T-helper 1 cell treated with Interleukin-12 subunit alpha and Interleukin-12 subunit beta and Interleukin-4 antibody, amounts not matched to agents 30 μg/mL and 1 μg/mL, for 36 hours (primary cell): ENCODE data around the gene CRYBB2.
A peak's percentile ranks its signal among the peaks of the same experiment; 100 is the strongest.
"Not testable (repeated sequence)": the region's sequence is repeated elsewhere in the genome, so short reads cannot be mapped to it uniquely, and the experiment has no call there.

Source experiments
- H3K27ac Mint-ChIP-seq: one replicate; pipeline ENCODE4 v1.8.0; 2021; ENCODE audit warnings: mild to moderate bottlenecking, mixed read lengths
- H3K27me3 Mint-ChIP-seq: one replicate; pipeline ENCODE4 v1.8.0; 2021; ENCODE audit warnings: low read depth, mixed read lengths
- H3K36me3 Mint-ChIP-seq: one replicate; pipeline ENCODE4 v1.8.0; 2021; ENCODE audit warnings: low read depth, mixed read lengths
- H3K4me1 Mint-ChIP-seq: one replicate; pipeline ENCODE4 v1.8.0; 2021; ENCODE audit warnings: low read depth, mixed read lengths
- H3K4me3 Mint-ChIP-seq: one replicate; pipeline ENCODE4 v1.8.0; 2021; ENCODE audit warnings: mild to moderate bottlenecking, moderate library complexity, mixed read lengths
- H3K9me3 Mint-ChIP-seq: one replicate; pipeline ENCODE4 v1.8.0; 2021; ENCODE audit warnings: mixed read lengths

Gene CRYBB2

GRCh38 chr22:25186140-25186539, 33.3 kb upstream of the CRYBB2 start:
- no peaks in the 10 kb centered on the region for H3K27me3 Mint-ChIP-seq
- H3K4me1 Mint-ChIP-seq, result no peaks in the 10 kb centered on the region
- peaks cover 21% of the 10 kb centered on the region for H3K36me3 Mint-ChIP-seq
- H3K9me3 Mint-ChIP-seq, result no peaks in the 10 kb centered on the region
- H3K27ac Mint-ChIP-seq, result no peak overlapping the region
- no peak overlapping the region for H3K4me3 Mint-ChIP-seq

GRCh38 chr22:25187469-25187868, 32.0 kb upstream of the CRYBB2 start:
- Mint-ChIP-seq H3K9me3 (no peaks in the 10 kb centered on the region), H3K4me3 (no peak overlapping the region), H3K4me1 (no peaks in the 10 kb centered on the region), H3K27me3 (no peaks in the 10 kb centered on the region), H3K27ac (no peak overlapping the region), H3K36me3 (peaks cover 17% of the 10 kb centered on the region)

GRCh38 chr22:25192406-25192805, 27.0 kb upstream of the CRYBB2 start:
- H3K27ac Mint-ChIP-seq, result no peak overlapping the region
- H3K27me3 Mint-ChIP-seq, result no peaks in the 10 kb centered on the region
- no peaks in the 10 kb centered on the region for H3K4me1 Mint-ChIP-seq
- no peaks in the 10 kb centered on the region for H3K9me3 Mint-ChIP-seq
- H3K36me3 Mint-ChIP-seq, result peaks cover 18% of the 10 kb centered on the region
- H3K4me3 Mint-ChIP-seq, result no peak overlapping the region

- no peaks in the 10 kb centered on the region for H3K9me3 Mint-ChIP-seq
- no peaks in the 10 kb centered on the region for H3K4me1 Mint-ChIP-seq
- no peaks in the 10 kb centered on the region for H3K27me3 Mint-ChIP-seq
- H3K27ac Mint-ChIP-seq, result no peak overlapping the region
- no peak overlapping the region for H3K4me3 Mint-ChIP-seq
- H3K36me3 Mint-ChIP-seq, result peaks cover 18% of the 10 kb centered on the region
Measured at GRCh38 chr22:25193130-25193529, 26.3 kb upstream of the CRYBB2 start.

GRCh38 chr22:25193548-25193947, 25.9 kb upstream of the CRYBB2 start:
- H3K4me3 Mint-ChIP-seq, result no peak overlapping the region
- H3K27me3 Mint-ChIP-seq, result no peaks in the 10 kb centered on the region
- H3K27ac Mint-ChIP-seq, result no peak overlapping the region
- no peaks in the 10 kb centered on the region for H3K9me3 Mint-ChIP-seq
- no peaks in the 10 kb centered on the region for H3K4me1 Mint-ChIP-seq
- peaks cover 16% of the 10 kb centered on the region for H3K36me3 Mint-ChIP-seq

- Mint-ChIP-seq H3K4me1 (peaks cover 6% of the 10 kb centered on the region), H3K4me3 (no peak overlapping the region), H3K9me3 (no peaks in the 10 kb centered on the region), H3K27ac (no peak overlapping the region), H3K36me3 (peaks cover 11% of the 10 kb centered on the region), H3K27me3 (no peaks in the 10 kb centered on the region)
Measured at GRCh38 chr22:25196326-25196725, 23.1 kb upstream of the CRYBB2 start.

- no peaks in the 10 kb centered on the region for H3K9me3 Mint-ChIP-seq
Measured at GRCh38 chr22:25197340-25197739, 22.1 kb upstream of the CRYBB2 start.

GRCh38 chr22:25199731-25200520, 19.5 kb upstream of the CRYBB2 start, which contains the start of gene CRYBB3:
TSS of gene CRYBB3 (plus strand) at chr22:25199858. CDS start at chr22:25201397, 1,539 bp downstream.
- Mint-ChIP-seq H3K36me3 (peaks cover 4% of the 10 kb centered on the region), H3K27me3 (no peaks in the 10 kb centered on the region), H3K27ac (peak within 1 kb of the TSS; percentile 18), H3K4me1 (peaks cover 12% of the 10 kb centered on the region), H3K4me3 (no peak within 1 kb of the TSS), H3K9me3 (no peaks in the 10 kb centered on the region)

More at GRCh38 chr22:25197340-25197739, 22.1 kb upstream of the CRYBB2 start:
- H3K4me1 Mint-ChIP-seq, result peaks cover 12% of the 10 kb centered on the region
- no peak overlapping the region for H3K27ac Mint-ChIP-seq
- H3K27me3 Mint-ChIP-seq, result no peaks in the 10 kb centered on the region
- no peak overlapping the region for H3K4me3 Mint-ChIP-seq
- peaks cover 11% of the 10 kb centered on the region for H3K36me3 Mint-ChIP-seq

GRCh38 chr22:25200967-25201366, 18.5 kb upstream of the CRYBB2 start:
- H3K36me3 Mint-ChIP-seq, result peaks cover 4% of the 10 kb centered on the region
- no peak overlapping the region for H3K27ac Mint-ChIP-seq
- H3K27me3 Mint-ChIP-seq, result no peaks in the 10 kb centered on the region
- no peak overlapping the region for H3K4me3 Mint-ChIP-seq
- H3K4me1 Mint-ChIP-seq, result peaks cover 12% of the 10 kb centered on the region
- no peaks in the 10 kb centered on the region for H3K9me3 Mint-ChIP-seq

- Mint-ChIP-seq H3K4me1 (peaks cover 12% of the 10 kb centered on the region), H3K27ac (no peak overlapping the region), H3K36me3 (no peaks in the 10 kb centered on the region), H3K9me3 (no peaks in the 10 kb centered on the region), H3K4me3 (no peak overlapping the region), H3K27me3 (no peaks in the 10 kb centered on the region)
Measured at GRCh38 chr22:25201557-25202273, 17.7 kb upstream of the CRYBB2 start.

- H3K27me3 Mint-ChIP-seq, result no peaks in the 10 kb centered on the region
- H3K4me1 Mint-ChIP-seq, result peaks cover 12% of the 10 kb centered on the region
- no peaks in the 10 kb centered on the region for H3K36me3 Mint-ChIP-seq
- H3K4me3 Mint-ChIP-seq, result no peak overlapping the region
- H3K9me3 Mint-ChIP-seq, result no peaks in the 10 kb centered on the region
- H3K27ac Mint-ChIP-seq, result peak overlapping the region; percentile 36
Measured at GRCh38 chr22:25202290-25202921, 17.0 kb upstream of the CRYBB2 start.

- H3K4me1 Mint-ChIP-seq, result peaks cover 12% of the 10 kb centered on the region
- no peaks in the 10 kb centered on the region for H3K27me3 Mint-ChIP-seq
- H3K36me3 Mint-ChIP-seq, result peaks cover 2% of the 10 kb centered on the region
- H3K27ac Mint-ChIP-seq, result no peak overlapping the region
- H3K4me3 Mint-ChIP-seq, result no peak overlapping the region
- H3K9me3 Mint-ChIP-seq, result no peaks in the 10 kb centered on the region
Measured at GRCh38 chr22:25203082-25203481, 16.4 kb upstream of the CRYBB2 start.

- not testable (repeated sequence) for H3K27me3 Mint-ChIP-seq, H3K36me3 Mint-ChIP-seq, H3K4me3 Mint-ChIP-seq, H3K27ac Mint-ChIP-seq, H3K9me3 Mint-ChIP-seq
- H3K4me1 Mint-ChIP-seq, result peaks cover 12% of the 10 kb centered on the region
Measured at GRCh38 chr22:25204547-25204946, 14.9 kb upstream of the CRYBB2 start.

- H3K9me3 Mint-ChIP-seq, result no peaks in the 10 kb centered on the region
- no peaks in the 10 kb centered on the region for H3K27me3 Mint-ChIP-seq
- no peak overlapping the region for H3K27ac Mint-ChIP-seq
- H3K36me3 Mint-ChIP-seq, result peaks cover 2% of the 10 kb centered on the region
- peaks cover 8% of the 10 kb centered on the region for H3K4me1 Mint-ChIP-seq
- H3K4me3 Mint-ChIP-seq, result no peak overlapping the region
Measured at GRCh38 chr22:25205847-25206246, 13.6 kb upstream of the CRYBB2 start.

GRCh38 chr22:25206998-25207397, 12.4 kb upstream of the CRYBB2 start:
- no peaks in the 10 kb centered on the region for H3K9me3 Mint-ChIP-seq
- no peaks in the 10 kb centered on the region for H3K27me3 Mint-ChIP-seq
- H3K36me3 Mint-ChIP-seq, result peaks cover 2% of the 10 kb centered on the region
- no peak overlapping the region for H3K4me3 Mint-ChIP-seq
- peaks cover 3% of the 10 kb centered on the region for H3K4me1 Mint-ChIP-seq
- H3K27ac Mint-ChIP-seq, result no peak overlapping the region
